IPS-18c (cell line): Measurements from ENCODE around the gene TMA7.

Experiments used
- H3K4me3 ChIP-seq: 2 replicates; pipeline ENCODE4 v1.7.0; 2013; ENCODE audit warnings: low read depth, mild to moderate bottlenecking, low read length, moderate library complexity; ENCODE audit not compliant: insufficient read depth
- H3K9me3 ChIP-seq: one replicate; pipeline ENCODE4 v1.6.1; 2013; ENCODE audit warnings: mild to moderate bottlenecking, low read length, moderate library complexity; ENCODE audit not compliant: control insufficient read depth, insufficient read depth

Gene TMA7

GRCh38 chr3:48429317-48429959 is 10.6 kb upstream of the TMA7 start:
- H3K9me3 ChIP-seq: no peaks in the 10 kb centered on the region
- peak overlapping the region; percentile 80 for H3K4me3 ChIP-seq

- no peaks in the 10 kb centered on the region for H3K9me3 ChIP-seq
Observed at GRCh38 chr3:48429960-48430707, 9.9 kb upstream of the TMA7 start, which contains the start of gene PLXNB1. Gene PLXNB1 (minus strand): TSS chr3:48430086. CDS start chr3:48424611, 5,475 bp downstream.

GRCh38 chr3:48430708-48431101 is 9.4 kb upstream of the TMA7 start:
- peak overlapping the region; percentile 80 for H3K4me3 ChIP-seq

More at GRCh38 chr3:48429960-48430707, 9.9 kb upstream of the TMA7 start, which contains the start of gene PLXNB1:
- H3K4me3 ChIP-seq: peak within 1 kb of the TSS; percentile 80

GRCh38 chr3:48431224-48432029 is 8.6 kb upstream of the TMA7 start:
- Histone ChIP-seq H3K4me3 (no peak overlapping the region), H3K9me3 (no peaks in the 10 kb centered on the region)

More at GRCh38 chr3:48430708-48431101, 9.4 kb upstream of the TMA7 start:
- no peaks in the 10 kb centered on the region for H3K9me3 ChIP-seq

GRCh38 chr3:48432411-48433371 is 7.4 kb upstream of the TMA7 start:
- H3K4me3 ChIP-seq: no peak overlapping the region
- no peaks in the 10 kb centered on the region for H3K9me3 ChIP-seq

- no peak overlapping the region for H3K4me3 ChIP-seq
- no peaks in the 10 kb centered on the region for H3K9me3 ChIP-seq
Observed at GRCh38 chr3:48433472-48434118, 6.5 kb upstream of the TMA7 start.

- Histone ChIP-seq H3K9me3 (no peaks in the 10 kb centered on the region), H3K4me3 (no peak overlapping the region)
Observed at GRCh38 chr3:48434591-48435222, 5.3 kb upstream of the TMA7 start.

GRCh38 chr3:48435223-48435595 is 4.8 kb upstream of the TMA7 start:
- Histone ChIP-seq H3K4me3 (no peak overlapping the region), H3K9me3 (no peaks in the 10 kb centered on the region)

GRCh38 chr3:48435774-48436476 is 4.1 kb upstream of the TMA7 start:
- H3K9me3 ChIP-seq: no peaks in the 10 kb centered on the region
- H3K4me3 ChIP-seq: no peak overlapping the region

- H3K4me3 ChIP-seq: no peak overlapping the region
- no peaks in the 10 kb centered on the region for H3K9me3 ChIP-seq
Observed at GRCh38 chr3:48436477-48436787, 3.6 kb upstream of the TMA7 start.

- Histone ChIP-seq H3K4me3 (no peak overlapping the region), H3K9me3 (no peaks in the 10 kb centered on the region)
Observed at GRCh38 chr3:48436855-48437254, 3.2 kb upstream of the TMA7 start.

GRCh38 chr3:48437812-48438211 is 2.2 kb upstream of the TMA7 start:
- Histone ChIP-seq H3K4me3 (no peak overlapping the region), H3K9me3 (no peaks in the 10 kb centered on the region)

- Histone ChIP-seq H3K9me3 (no peaks in the 10 kb centered on the region), H3K4me3 (peak overlapping the region; percentile 97)
Observed at GRCh38 chr3:48440590-48440958, 517 bp downstream of the TMA7 start.

GRCh38 chr3:48441940-48442339 is 1.9 kb downstream of the TMA7 start:
- Histone ChIP-seq H3K9me3 (no peaks in the 10 kb centered on the region), H3K4me3 (peak overlapping the region; percentile 20; the same call in 1 of the 2 replicates)

- Histone ChIP-seq H3K4me3 (peak overlapping the region; percentile 99; the same call in 1 of the 2 replicates), H3K9me3 (no peaks in the 10 kb centered on the region)
Observed at GRCh38 chr3:48445277-48445882, 5.3 kb downstream of the TMA7 start.
